ENCODE data around the gene CYP4F12.
"Not testable (repeated sequence)": the region's sequence is repeated elsewhere in the genome, so short reads cannot be mapped to it uniquely, and the experiment has no call there.

Gene CYP4F12

DNA sequence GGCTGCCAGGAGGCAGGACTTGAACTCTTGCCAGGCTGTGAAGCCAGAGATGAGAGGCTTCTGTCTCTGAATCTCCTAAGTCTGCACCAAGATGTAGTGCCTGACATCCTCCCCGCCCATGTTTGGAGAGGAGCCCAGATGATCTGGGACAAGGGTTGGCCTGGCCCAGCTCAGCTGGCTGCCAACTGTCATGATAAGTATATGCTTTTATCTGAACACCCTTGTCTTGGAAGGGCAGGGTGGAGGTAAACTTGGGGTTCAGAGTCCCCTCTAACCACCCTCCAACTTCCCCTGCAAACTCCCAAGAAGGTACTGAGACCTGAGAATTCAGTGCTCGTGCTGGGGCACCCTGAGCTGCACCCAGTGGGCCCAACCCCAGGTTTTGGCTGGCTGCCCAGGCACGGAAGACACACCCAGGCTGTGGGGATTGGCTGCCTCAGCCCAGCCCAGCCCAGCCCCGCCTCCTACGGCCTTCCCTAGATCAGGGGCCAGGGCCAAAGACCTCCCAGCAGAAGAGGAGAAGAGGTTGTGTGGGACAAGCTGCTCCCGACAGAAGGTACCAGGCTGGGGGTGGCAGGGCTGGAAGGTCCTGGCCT lies at the start of gene CYP4F12:
CYP4F12 (plus strand) TSS at position 508 of the 596 bp plus-strand sequence. CDS start 443 bp downstream, outside the sequence.
- DNase-seq, result no peak

- no peak for DNase-seq
These were observed 49.1 kb upstream of the CYP4F12 start for GRCh38 chr19:15623711-15624318.

DNA sequence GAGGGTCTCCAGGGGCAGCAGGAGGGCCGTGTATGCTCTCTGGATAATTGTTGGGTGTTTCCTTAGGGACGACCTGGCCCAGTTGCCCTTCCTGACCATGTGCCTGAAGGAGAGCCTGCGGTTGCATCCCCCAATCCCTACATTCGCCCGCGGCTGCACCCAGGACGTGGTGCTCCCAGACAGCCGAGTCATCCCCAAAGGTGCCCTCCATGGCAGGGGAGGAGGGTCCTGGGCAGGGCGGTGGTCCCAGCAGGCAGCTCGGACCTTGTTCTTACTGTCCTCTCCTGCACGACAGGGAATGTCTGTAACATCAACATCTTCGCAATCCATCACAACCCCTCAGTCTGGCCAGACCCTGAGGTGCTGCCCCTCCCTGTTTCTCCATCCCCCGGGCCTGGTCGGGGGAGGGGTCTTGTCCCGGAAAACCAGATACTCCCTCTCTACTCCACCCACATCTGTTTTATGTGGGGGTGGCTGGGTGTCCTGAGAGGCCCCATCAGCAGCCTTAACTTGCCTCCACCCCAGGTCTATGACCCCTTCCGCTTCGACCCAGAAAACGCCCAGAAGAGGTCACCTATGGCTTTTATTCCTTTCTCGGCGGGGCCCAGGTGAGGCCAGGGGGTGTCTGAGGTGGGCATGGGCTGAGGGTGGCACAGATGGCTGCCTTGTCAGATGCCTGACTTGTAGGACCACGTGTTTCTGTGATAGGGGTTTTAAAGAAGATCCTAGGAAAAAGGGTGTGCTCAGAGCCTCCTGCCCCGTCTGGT lies 44.5 kb upstream of the CYP4F12 start:
- no peak for DNase-seq

DNA sequence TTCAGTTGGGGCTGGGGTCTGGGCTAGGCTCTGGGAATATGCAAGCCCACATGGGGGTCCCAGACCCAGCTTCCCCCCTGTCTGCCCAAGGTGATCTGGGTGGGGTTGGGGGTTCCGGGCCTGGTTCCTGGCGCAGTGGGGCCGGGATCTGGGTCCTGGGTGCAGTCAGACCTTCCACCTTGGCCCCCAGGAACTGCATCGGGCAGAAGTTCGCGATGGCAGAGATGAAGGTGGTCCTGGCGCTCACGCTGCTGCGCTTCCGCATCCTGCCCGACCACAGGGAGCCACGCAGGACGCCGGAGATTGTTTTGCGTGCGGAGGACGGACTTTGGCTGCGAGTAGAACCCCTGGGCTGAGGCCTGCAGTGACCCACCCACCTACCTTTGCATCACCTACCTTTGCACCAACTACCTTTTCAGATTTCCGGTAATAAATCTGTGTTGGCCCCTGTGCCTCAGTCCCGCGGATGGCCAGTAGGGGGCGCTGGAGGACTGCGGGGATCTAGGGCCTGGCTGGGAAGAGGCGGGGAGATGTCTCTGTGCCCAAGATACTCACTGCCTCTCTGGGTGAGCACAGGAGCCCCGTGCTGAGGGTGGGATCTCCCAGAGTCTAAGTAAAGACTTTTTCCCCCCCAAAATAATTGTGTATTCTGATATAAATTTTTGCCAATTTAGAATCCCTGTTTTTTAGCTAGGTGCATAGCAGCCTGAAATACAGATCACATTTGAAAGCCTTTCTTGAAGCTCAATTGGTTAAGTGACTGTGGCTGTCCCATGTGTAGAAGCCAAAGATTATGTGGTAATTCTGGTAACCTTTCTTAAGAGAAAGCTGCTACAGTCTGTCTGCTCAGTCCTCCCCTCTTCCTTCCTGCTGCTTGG lies 43.6 kb upstream of the CYP4F12 start:
- DNase-seq, result peak; percentile 48

DNA sequence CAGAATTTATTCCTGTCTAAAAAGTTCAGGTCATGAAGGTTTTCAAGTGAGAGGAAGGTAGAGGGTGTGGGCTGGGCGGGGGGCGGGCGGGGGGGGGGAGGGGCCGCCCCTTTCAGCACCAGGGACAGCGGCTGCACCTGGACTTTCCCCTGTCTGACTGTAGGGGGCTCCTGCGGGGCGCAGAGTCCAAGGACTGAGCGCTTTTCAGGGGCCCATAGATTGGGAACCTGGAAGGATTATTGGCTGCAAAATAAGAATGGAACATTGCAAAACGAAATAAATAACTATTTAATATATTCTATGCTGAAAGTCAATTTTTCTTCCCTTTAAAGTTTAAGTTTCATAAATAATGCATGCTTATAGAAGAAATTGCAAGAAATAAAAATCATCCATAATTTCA lies 41.1 kb upstream of the CYP4F12 start:
- DNase-seq, result no peak

GRCh38 chr19:15633082-15633835 lies 39.6 kb upstream of the CYP4F12 start:
- no peak for DNase-seq

DNA sequence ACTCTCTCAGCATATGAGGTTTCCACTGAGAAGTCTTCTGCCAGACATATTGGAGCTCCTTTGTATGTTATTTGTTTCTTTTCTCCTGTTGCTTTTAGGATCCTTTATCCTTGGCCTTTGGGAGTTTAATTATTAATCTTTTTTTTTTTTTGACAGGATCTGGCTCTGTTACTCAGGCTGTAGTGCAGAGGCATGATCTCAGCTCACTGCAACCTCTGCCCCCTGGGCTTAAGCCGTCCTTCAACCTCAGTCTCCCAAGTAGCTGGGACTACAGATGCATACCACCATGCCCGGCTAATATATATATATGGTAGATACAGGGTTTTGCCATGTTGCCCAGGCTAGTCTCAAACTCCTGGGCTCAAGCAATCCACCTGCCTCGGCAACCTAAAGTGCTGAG lies 38.8 kb upstream of the CYP4F12 start:
- no peak for DNase-seq

DNA sequence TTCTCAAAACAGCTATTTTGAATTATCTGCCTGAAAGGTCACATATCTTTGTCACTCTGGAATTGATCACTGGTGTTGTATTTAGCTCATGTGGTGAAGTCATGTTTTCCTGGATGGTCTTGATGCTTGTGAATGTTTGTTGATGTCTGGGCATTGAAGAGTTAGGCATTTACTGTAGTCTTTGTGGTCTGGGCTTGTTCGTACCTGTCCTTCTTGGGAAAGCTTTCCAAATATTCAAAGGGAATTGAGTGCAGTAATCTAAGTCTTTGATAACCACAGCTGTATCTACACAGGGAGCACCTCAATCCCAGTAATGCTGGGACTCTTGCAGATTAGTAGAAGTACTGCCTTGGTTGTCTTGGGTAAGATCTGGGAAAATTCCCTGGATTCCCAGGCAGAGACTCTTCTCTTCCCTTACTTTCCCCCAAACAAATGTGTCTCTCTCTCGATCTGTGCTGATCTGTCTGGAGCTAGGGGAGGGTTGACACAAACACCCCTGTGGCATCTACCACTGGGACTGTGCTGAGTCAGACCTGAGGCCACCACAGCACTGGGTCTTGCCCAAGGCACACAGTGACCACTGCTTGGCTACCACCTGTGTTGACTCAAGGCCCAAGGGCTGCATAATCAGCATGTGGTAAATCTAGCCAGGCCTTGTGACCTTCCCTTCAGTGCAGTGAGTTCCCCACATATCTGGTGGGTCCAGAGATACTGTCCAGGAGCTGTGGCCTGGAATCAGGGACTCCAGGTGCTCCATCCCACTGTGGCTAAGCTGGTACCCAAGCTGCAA lies 37.7 kb upstream of the CYP4F12 start:
- no peak for DNase-seq

DNA sequence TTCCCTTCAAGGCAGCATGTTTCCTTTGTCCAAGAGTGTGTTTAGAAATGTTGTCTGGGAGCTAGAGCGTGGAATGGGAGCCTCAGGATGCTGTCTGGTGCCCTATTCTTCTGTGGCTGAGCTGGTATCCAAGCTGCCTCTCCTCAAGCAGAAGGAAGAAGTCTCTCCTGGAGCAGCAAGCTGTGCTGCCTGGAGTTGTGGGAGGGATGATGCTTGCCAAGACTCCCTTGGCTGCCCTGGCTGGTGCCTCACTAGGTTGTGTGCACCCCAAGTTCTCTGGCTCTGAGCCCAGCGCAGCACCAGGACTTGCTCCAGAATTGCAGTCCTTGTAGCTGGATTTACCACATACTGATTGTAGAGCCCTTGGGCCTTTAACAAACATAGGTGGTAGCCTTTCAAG lies 36.9 kb upstream of the CYP4F12 start:
- DNase-seq, result no peak

DNA sequence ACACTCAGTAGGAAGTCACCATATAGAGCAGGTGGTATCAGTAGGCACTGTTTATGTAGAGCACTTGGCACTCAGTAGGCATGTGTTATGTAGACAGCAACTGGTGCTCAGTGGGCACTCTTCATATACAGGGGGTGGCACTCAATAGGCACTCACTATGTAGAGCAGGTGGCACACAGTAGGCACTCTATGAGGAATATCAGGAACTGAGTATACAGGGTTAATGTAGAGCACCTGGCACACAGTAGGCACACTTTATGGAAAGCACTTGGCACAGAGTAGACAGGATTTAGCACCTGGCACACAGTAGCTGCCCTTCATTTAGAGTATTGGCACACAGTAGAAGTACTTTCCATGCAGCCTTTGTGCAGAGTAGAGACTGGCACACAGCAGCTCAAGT lies 33.3 kb upstream of the CYP4F12 start:
- DNase-seq, result no peak

GRCh38 chr19:15640294-15640903 lies 32.5 kb upstream of the CYP4F12 start, which contains the start of gene CYP4F3:
CYP4F3 (plus strand) TSS chr19:15640897; CDS start chr19:15641416, 519 bp downstream.
- no peak for DNase-seq

DNA sequence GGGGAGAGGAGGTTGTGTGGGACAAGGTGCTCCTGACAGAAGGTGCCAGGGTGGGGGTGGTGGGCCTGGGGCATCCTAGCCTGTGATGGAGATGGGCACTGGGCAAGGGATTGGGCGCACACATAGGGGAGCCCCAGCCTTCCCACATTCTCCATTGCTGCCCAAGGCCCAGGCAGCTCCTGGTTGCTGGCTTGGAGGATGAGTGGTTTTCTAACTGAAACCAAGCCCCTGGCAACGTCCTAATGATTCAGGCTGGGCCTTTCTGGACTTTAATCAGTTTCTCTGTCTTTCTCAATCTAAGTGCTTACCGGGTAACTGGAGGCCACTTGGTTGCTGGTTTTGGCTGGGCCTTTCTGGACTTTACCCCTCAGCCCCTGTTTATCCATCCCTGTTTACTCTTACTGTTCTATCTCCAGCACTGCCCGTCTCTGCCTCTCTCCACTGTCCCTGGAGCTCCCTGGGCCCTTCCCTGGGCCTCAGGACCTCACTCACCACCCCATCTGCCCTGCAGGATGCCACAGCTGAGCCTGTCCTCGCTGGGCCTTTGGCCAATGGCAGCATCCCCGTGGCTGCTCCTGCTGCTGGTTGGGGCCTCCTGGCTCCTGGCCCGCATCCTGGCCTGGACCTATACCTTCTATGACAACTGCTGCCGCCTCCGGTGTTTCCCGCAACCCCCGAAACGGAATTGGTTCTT lies 31.8 kb upstream of the CYP4F12 start:
- no peak for DNase-seq

- no peak for DNase-seq
These were observed 30.9 kb upstream of the CYP4F12 start for GRCh38 chr19:15641901-15642491.

- DNase-seq, result no peak
These were observed 30.1 kb upstream of the CYP4F12 start for GRCh38 chr19:15642807-15643206.

GRCh38 chr19:15643387-15643786 lies 29.5 kb upstream of the CYP4F12 start:
- no peak for DNase-seq

- no peak for DNase-seq
These were observed 28.7 kb upstream of the CYP4F12 start for GRCh38 chr19:15644066-15644741.

GRCh38 chr19:15644816-15645215 lies 28.1 kb upstream of the CYP4F12 start:
- DNase-seq, result no peak

DNA sequence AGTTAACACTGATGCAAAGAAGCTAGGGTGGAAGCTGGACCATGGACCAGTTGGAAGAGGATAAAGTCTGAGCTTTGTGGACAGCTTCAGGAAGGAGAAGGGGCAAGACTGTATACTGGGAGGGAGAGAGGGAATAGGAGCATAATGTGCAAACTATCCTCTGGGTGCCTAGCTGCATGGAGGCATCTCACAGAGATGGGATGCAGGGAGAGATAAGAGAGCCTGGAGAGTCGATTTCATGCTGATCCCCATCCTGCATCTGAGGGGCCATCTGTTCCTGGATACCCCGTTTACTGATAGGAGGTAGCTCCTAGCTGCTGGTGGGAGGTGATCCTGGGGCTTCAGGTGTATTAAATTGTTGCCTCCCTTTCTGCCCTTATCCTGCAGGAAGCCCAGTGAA lies 23.4 kb upstream of the CYP4F12 start:
- no peak for DNase-seq

DNA sequence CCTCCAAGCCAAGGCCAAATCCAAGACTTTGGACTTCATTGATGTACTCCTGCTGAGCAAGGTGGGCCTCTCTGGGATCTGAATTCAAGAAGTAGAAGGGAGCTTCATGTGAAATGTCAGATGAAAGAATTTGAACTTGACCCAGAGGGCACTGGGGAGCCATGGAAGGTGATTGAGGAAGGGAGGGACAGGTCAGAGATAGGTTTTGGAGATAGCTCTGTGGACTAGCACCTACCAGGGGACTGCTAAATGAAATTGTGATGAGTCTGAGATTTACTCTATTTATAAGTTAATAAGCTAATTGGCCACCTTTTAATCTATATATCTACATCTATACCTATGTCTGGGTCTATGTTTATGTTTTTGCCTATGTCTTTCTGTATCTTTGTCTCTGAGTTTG lies 22.8 kb upstream of the CYP4F12 start:
- DNase-seq, result not testable (repeated sequence)
